Adrenal gland (tissue), 5 donors: ENCODE data around the gene MAP7.
"Not testable (repeated sequence)": the region's sequence is repeated elsewhere in the genome, so short reads cannot be mapped to it uniquely, and the experiment has no call there.

Source experiments
- CTCF ChIP-seq, 6 experiments: fragments of 450-650 bp in 4 of 6; fragments of 200-600 bp in 2 of 6; sonication (generic) in 1 of 6; IDR thresholded peaks; 1 replicate in 5 of 6; 2 replicates in 1 of 6; pipeline versions ENCODE4 v1.5.1 to v1.8.0; 2016 to 2021; ENCODE audit warnings: antibody characterized with exemption in 6 of 6, mild to moderate bottlenecking in 2 of 6, moderate library complexity in 1 of 6
- POLR2A ChIP-seq, 2 donors: fragments of 450-650 bp; IDR thresholded peaks; one replicate each; pipeline ENCODE4 v1.6.1; 2017; ENCODE audit warnings: antibody characterized with exemption in 2 of 2, mild to moderate bottlenecking in 2 of 2, moderate library complexity in 1 of 2
- donor health status: DM: no; HTN: no; CAD: no.

DNA sequence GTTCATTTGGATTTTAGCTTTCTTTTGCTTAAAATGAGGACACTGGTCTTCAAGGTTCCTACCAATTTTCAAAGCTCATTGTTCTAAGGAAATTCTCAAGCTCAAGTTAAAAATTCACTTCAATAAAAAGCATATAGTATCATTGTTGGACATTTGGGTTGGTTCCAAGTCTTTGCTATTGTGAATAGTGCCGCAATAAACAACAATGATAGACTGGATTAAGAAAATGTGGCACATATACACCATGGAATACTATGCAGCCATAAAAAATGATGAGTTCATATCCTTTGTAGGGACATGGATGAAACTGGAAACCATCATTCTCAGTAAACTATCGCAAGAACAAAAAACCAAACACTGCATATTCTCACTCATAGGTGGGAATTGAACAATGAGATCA lies 159.3 kb downstream of the MAP7 start:
- not testable (repeated sequence) for TF ChIP-seq CTCF, POLR2A (IDR thresholded peaks at IDR 0.05)
